ENCODE results near the gene ESPN. TPM values are rescaled to one million over a fixed set of nuclear protein-coding genes. Genes with fewer than 3 reads are reported as not detected.

ESPN gene
- total and polyA plus RNA-seq, 2 of the 4 experiments (the other 2 are of a cell fraction): under 0.01 to 0.02 TPM

DNA sequence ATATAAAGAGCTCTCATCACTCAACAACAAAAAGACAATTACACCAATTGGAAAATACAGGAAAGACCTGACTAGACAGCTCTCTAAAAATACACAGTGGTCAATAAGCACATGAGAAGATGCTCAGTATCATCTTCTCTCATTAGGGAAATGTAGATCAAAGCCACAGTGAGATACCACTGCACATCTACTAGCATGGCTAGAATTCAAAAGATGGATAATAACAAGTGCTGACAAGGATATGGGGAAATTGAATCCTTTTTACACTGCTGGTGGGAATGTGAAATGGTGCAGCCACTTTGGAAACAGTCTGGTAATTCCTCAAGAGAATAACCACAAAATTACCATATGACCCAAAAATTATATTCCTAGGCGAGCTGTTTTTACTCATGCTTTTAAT lies 40.4 kb upstream of the ESPN start:
- H3K4me2 ChIP-seq (ENCODE audit: low read depth, low read length): no peak overlapping the region
- CTCF ChIA-PET: interaction anchor here (1.4 kb wide), 1 partner anchor 9 kb away, joined by 3 read pairs; the partner anchor contains the start of gene ACOT7

More for the DNA sequence above, 40.4 kb upstream of the ESPN start:
- no peak overlapping the region for H3K18ac ChIP-seq (ENCODE audit: low read depth, low read length)
- TF ChIP-seq NFE2L2 (IDR thresholded peaks at IDR 0.05; ENCODE audit: low read depth, low read length): no peak
- TF ChIP-seq MAFK (IDR thresholded peaks at IDR 0.05; ENCODE audit: low read depth, low read length): no peak
- TF ChIP-seq, protein P1, sequence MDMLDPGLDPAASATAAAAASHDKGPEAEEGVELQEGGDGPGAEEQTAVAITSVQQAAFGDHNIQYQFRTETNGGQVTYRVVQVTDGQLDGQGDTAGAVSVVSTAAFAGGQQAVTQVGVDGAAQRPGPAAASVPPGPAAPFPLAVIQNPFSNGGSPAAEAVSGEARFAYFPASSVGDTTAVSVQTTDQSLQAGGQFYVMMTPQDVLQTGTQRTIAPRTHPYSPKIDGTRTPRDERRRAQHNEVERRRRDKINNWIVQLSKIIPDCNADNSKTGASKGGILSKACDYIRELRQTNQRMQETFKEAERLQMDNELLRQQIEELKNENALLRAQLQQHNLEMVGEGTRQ (IDR thresholded peaks at IDR 0.05; ENCODE audit: low read depth, low read length): no peak
- TF ChIP-seq MAZ (IDR thresholded peaks at IDR 0.05; ENCODE audit: borderline replicate concordance, low read depth, low read length): no peak
- no peak for TF ChIP-seq FOS (IDR thresholded peaks at IDR 0.05; ENCODE audit: low read depth, low read length)
- no peak for TF ChIP-seq RFX5 (IDR thresholded peaks at IDR 0.05; ENCODE audit: low read depth, low read length)
- no peak for TF ChIP-seq POLR2A (IDR thresholded peaks at IDR 0.05; ENCODE audit: low read depth, low read length)
- no CpG with 5 or more reads among the region's 1 CpG for WGBS, 2 experiments (ENCODE audit: extremely low coverage in 2 of 2, insufficient read length in 1 of 2)
- H2BK20ac ChIP-seq (ENCODE audit: low read depth, low read length): no peak overlapping the region
- no peaks in the 10 kb centered on the region for H3K9me3 ChIP-seq (ENCODE audit: control insufficient read depth, insufficient read depth, low read length)
- no peak overlapping the region for H2AK9ac ChIP-seq (replicated peaks; ENCODE audit: low read depth, low read length, poor library complexity)
- H2AFZ ChIP-seq (replicated peaks; ENCODE audit: low read length, poor library complexity): no peak overlapping the region
- no peak overlapping the region for H3K23ac ChIP-seq (ENCODE audit: low read depth, low read length)
- ATAC-seq (ENCODE audit: low read depth): no peak
- BruUV-seq (replicated peaks): no TSS peak
- H3K4me3 ChIP-seq (ENCODE audit: insufficient read depth, low read depth, low read length): no peak overlapping the region
- DNase-seq: no peak
- no peak overlapping the region for H2AK5ac ChIP-seq (ENCODE audit: low read depth, low read length)
- no peak overlapping the region for H4K91ac ChIP-seq (ENCODE audit: insufficient read depth, low read depth, low read length)
- H2BK120ac ChIP-seq (ENCODE audit: low read depth, low read length): no peak overlapping the region
- intact Hi-C loops (cut with micrococcal nuclease): no loop called here
- H3K14ac ChIP-seq (replicated peaks; ENCODE audit: low read depth, low read length): no peak overlapping the region
- H2BK15ac ChIP-seq (ENCODE audit: low read depth, low read length): no peak overlapping the region
- H4K8ac ChIP-seq (ENCODE audit: low read depth in 2 of 2, low read length in 2 of 2): no peak overlapping the region
- no peaks in the 10 kb centered on the region; the same call in 1 of the 2 replicates for H4K20me1 ChIP-seq (ENCODE audit: insufficient read depth, low read length)
- no peak overlapping the region for H3K27ac ChIP-seq (ENCODE audit: insufficient read depth, low read length)
- peaks cover 4 to 43% of the 10 kb centered on the region in 2 experiments; a peak in 3 of 4 replicates for H3K79me1 ChIP-seq (ENCODE audit: low read depth in 1 of 2, low read length in 2 of 2)
- no peak overlapping the region for H3K4ac ChIP-seq (ENCODE audit: low read depth, low read length)
- in situ Hi-C loops (cut with MboI; ENCODE audit: low sequenced_read_pairs): no loop called here
- no peak overlapping the region for H2BK5ac ChIP-seq (ENCODE audit: low read depth, low read length, poor library complexity, severe bottlenecking)
- no peak overlapping the region for H3K9ac ChIP-seq (ENCODE audit: low read depth, low read length)
- H4K5ac ChIP-seq (ENCODE audit: low read depth, low read length): no peak overlapping the region
- H3K27me3 ChIP-seq (ENCODE audit: control insufficient read depth, insufficient read depth, low read length): no peaks in the 10 kb centered on the region
- dilution Hi-C loops (cut with HindIII; ENCODE audit: low sequenced_read_pairs, unreplicated experiment): no loop called here
- 0 out of 2 replicates have a peak, but pooled peaks cover 4% of the 10 kb centered on the region for H3K9me1 ChIP-seq (ENCODE audit: insufficient read depth, low read length)
- no peak overlapping the region for H3K56ac ChIP-seq (ENCODE audit: extremely low read depth, insufficient read depth, low read length)
- peaks cover 6% of the 10 kb centered on the region for H3K4me1 ChIP-seq (ENCODE audit: control insufficient read depth, insufficient read depth, low read length)
- POLR2A ChIA-PET (ENCODE audit: unreplicated experiment): no interaction called here
- no peaks in the 10 kb centered on the region for H3K36me3 ChIP-seq (ENCODE audit: control insufficient read depth, insufficient read depth, low read length)
